IPS-20b (cell line): ENCODE measurements around the gene ULK3.

Source experiments
- H3K27ac ChIP-seq: one replicate; pipeline ENCODE4 v1.5.1; 2013; ENCODE audit warnings: low read length
- H3K27me3 ChIP-seq: 2 replicates; pipeline ENCODE4 v1.6.1; 2013; ENCODE audit warnings: mild to moderate bottlenecking, low read length, inconsistent platforms; ENCODE audit not compliant: insufficient read depth
- H3K36me3 ChIP-seq: 2 replicates; pipeline ENCODE4 v1.6.1; 2013; ENCODE audit warnings: low read depth, mild to moderate bottlenecking, inconsistent platforms, low read length, moderate library complexity; ENCODE audit not compliant: insufficient read depth
- H3K4me1 ChIP-seq: 2 replicates; pipeline ENCODE4 v1.6.1; 2013; ENCODE audit warnings: mild to moderate bottlenecking, control low read depth, inconsistent platforms, low read length, moderate library complexity; ENCODE audit not compliant: insufficient read depth
- H3K4me3 ChIP-seq: 2 replicates; pipeline ENCODE4 v1.5.1; 2013; ENCODE audit warnings: mild to moderate bottlenecking, low read length, inconsistent platforms
- H3K9ac ChIP-seq: 2 replicates; pipeline ENCODE4 v1.6.1; 2013; ENCODE audit warnings: low read depth, mild to moderate bottlenecking, inconsistent platforms, low read length, moderate library complexity
- H3K9me3 ChIP-seq: 2 replicates; pipeline ENCODE4 v1.6.1; 2013; ENCODE audit warnings: mild to moderate bottlenecking, low read depth, low read length, inconsistent platforms; ENCODE audit not compliant: insufficient read depth

ULK3 gene

GRCh38 chr15:74847432-74847831 is 4.5 kb upstream of the ULK3 start:
- Histone ChIP-seq H3K4me3 (no peak overlapping the region), H3K9ac (no peak overlapping the region), H3K36me3 (peaks cover 45% of the 10 kb centered on the region), H3K27ac (no peak overlapping the region), H3K27me3 (no peaks in the 10 kb centered on the region), H3K4me1 (no peaks in the 10 kb centered on the region; the same call in 1 of the 2 replicates), H3K9me3 (no peaks in the 10 kb centered on the region)

- Histone ChIP-seq H3K9ac (no peak overlapping the region), H3K36me3 (peaks cover 34% of the 10 kb centered on the region), H3K27me3 (no peaks in the 10 kb centered on the region), H3K9me3 (no peaks in the 10 kb centered on the region), H3K4me1 (peaks cover 3% of the 10 kb centered on the region; the same call in 1 of the 2 replicates), H3K27ac (no peak overlapping the region), H3K4me3 (no peak overlapping the region)
These were observed 2.6 kb upstream of the ULK3 start for GRCh38 chr15:74845581-74845980.

GRCh38 chr15:74845208-74845568 is 2.2 kb upstream of the ULK3 start:
- Histone ChIP-seq H3K4me1 (peaks cover 3% of the 10 kb centered on the region; the same call in 1 of the 2 replicates), H3K36me3 (peaks cover 31% of the 10 kb centered on the region), H3K9me3 (no peaks in the 10 kb centered on the region), H3K4me3 (no peak overlapping the region), H3K27ac (no peak overlapping the region), H3K27me3 (no peaks in the 10 kb centered on the region), H3K9ac (no peak overlapping the region)

DNA sequence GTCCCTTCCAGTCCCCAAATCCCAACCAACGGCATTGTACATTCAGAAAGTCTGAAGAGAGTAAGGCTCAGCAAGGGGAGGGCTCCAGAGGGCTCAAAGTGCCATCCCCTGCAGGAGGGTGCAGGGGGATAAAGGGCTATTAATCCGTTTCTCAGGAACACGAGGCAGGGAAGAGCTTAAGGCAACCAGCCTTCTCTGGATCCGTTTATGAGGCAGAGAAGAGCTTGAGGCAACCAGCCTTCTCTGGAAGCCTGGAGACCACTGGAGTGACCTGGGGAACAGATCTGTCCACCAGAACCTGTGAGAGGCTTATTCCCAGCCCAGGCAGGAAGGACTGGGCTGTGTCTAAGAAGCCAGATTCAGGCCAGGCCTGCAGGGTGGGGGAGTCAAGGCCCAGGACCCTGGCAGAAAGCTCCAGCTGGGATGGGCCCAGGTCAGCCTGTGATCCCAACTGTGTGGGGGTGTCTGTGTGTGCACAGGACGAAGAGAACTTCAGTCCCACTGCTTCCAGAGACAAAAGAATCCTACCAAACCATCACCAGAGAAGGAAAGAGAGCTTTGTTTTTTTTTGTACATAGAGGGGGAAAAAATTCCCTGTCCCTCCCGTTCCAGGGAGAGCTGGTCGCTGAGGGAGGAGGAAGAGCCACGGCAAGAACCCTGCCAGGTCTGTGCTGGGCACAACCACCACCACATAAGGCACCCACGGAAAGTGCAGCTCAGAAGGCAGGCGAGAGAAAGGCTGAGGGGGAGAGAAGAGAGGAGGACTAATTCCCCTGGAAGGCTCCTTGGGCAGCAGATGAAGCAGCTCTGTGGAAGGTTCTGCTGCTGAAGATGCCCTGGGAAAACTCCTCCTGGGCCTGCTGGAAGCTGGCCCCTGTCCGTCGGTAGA is 1.6 kb upstream of the ULK3 start:
- Histone ChIP-seq H3K4me3 (no peak overlapping the region), H3K27me3 (no peaks in the 10 kb centered on the region), H3K36me3 (peaks cover 26% of the 10 kb centered on the region; the same call in 1 of the 2 replicates), H3K9me3 (no peaks in the 10 kb centered on the region), H3K4me1 (peaks cover 3% of the 10 kb centered on the region; the same call in 1 of the 2 replicates), H3K27ac (no peak overlapping the region), H3K9ac (no peak overlapping the region)

GRCh38 chr15:74843891-74844299 is 939 bp upstream of the ULK3 start:
- no peaks in the 10 kb centered on the region for H3K9me3 ChIP-seq
- no peaks in the 10 kb centered on the region for H3K27me3 ChIP-seq
- peak overlapping the region; percentile 83; the same call in 1 of the 2 replicates for H3K4me3 ChIP-seq
- peaks cover 26% of the 10 kb centered on the region; the same call in 1 of the 2 replicates for H3K36me3 ChIP-seq
- peak overlapping the region; percentile 49 for H3K27ac ChIP-seq
- peak overlapping the region; percentile 94 for H3K9ac ChIP-seq
- peaks cover 3% of the 10 kb centered on the region; the same call in 1 of the 2 replicates for H3K4me1 ChIP-seq

- no peaks in the 10 kb centered on the region for H3K27me3 ChIP-seq
- peaks cover 24% of the 10 kb centered on the region; the same call in 1 of the 2 replicates for H3K36me3 ChIP-seq
- peak overlapping the region; percentile 49 for H3K27ac ChIP-seq
- peak overlapping the region; percentile 94 for H3K9ac ChIP-seq
- H3K9me3 ChIP-seq = no peaks in the 10 kb centered on the region
- H3K4me1 ChIP-seq = peaks cover 3% of the 10 kb centered on the region; the same call in 1 of the 2 replicates
- peak overlapping the region; percentile 83 for H3K4me3 ChIP-seq
These were observed 481 bp upstream of the ULK3 start for GRCh38 chr15:74843445-74843828.

DNA sequence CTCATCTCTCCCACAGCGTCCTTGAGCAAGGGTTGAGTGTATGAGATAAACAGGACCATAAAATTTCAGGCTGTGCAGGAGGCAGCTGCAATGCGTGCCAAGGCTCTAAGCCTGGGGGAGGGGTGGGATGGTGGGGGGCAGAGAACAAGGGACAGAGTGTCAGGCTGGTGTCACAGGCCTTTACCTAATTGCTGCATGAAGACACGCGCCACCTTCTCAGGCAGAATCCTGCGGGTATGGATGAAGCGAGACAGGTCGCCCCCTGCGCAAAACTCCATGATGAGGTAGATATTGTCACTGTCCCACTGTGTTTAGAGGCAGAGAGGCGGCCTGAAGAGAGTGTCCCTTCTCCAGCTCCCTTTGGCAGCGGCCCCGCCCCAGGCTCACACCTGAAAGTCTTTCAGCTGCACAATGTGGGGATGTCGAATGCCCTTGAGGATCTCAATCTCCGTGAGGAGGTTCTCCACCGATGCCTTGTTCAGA is 1.0 kb downstream of the ULK3 start:
- H3K27ac ChIP-seq = no peak overlapping the region
- H3K27me3 ChIP-seq = no peaks in the 10 kb centered on the region
- peak overlapping the region; percentile 83 for H3K4me3 ChIP-seq
- no peaks in the 10 kb centered on the region for H3K9me3 ChIP-seq
- H3K4me1 ChIP-seq = peaks cover 3% of the 10 kb centered on the region; the same call in 1 of the 2 replicates
- peak overlapping the region; percentile 94; the same call in 1 of the 2 replicates for H3K9ac ChIP-seq
- peaks cover 10% of the 10 kb centered on the region; the same call in 1 of the 2 replicates for H3K36me3 ChIP-seq

DNA sequence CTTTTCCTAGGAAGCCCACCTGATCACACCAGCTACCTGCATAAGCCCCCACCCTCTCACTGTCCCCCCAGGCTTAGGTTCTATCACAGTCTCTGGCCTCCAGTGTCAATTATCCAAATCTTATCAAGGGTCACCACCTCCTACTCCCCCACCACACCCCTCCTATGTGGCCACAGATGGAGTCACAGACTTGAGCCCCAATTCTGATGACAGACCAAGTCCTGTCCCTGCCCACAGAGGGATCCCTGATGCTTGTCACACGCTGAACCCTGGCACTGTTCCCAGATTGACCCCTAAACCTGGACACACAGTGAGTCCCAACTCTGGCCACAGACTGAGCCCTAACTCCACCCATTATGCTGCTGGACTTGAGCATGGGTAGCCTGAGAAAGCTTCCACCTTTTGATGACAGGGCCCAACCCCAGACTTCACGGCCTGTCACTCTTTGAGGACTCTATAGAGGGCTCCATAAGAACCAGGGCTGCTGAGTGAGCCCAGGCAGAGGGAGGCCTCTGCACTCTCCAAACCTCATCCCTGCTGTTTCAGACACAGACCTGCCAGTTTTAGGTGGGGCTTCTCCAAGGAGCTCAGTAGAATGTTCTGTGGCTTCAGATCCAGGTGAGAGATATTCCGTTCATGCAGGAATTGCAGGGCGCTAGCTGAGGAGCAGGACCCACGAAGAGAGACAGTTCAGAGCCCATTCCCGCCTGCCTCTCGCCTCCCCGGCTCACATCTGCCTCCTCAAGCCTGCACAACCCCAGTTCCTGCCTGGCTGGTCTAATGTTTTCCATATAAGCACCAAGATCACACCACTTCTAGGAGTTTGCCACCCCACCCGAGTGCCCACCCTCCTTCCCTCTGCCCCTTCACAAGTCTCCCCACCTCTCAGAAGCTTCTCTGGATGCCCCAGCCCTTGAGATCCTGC is 1.8 kb downstream of the ULK3 start:
- Histone ChIP-seq H3K36me3 (peaks cover 10% of the 10 kb centered on the region; the same call in 1 of the 2 replicates), H3K9ac (no peak overlapping the region; the same call in 1 of the 2 replicates), H3K27ac (no peak overlapping the region), H3K4me1 (peaks cover 3% of the 10 kb centered on the region; the same call in 1 of the 2 replicates), H3K4me3 (no peak overlapping the region), H3K9me3 (no peaks in the 10 kb centered on the region), H3K27me3 (no peaks in the 10 kb centered on the region)

DNA sequence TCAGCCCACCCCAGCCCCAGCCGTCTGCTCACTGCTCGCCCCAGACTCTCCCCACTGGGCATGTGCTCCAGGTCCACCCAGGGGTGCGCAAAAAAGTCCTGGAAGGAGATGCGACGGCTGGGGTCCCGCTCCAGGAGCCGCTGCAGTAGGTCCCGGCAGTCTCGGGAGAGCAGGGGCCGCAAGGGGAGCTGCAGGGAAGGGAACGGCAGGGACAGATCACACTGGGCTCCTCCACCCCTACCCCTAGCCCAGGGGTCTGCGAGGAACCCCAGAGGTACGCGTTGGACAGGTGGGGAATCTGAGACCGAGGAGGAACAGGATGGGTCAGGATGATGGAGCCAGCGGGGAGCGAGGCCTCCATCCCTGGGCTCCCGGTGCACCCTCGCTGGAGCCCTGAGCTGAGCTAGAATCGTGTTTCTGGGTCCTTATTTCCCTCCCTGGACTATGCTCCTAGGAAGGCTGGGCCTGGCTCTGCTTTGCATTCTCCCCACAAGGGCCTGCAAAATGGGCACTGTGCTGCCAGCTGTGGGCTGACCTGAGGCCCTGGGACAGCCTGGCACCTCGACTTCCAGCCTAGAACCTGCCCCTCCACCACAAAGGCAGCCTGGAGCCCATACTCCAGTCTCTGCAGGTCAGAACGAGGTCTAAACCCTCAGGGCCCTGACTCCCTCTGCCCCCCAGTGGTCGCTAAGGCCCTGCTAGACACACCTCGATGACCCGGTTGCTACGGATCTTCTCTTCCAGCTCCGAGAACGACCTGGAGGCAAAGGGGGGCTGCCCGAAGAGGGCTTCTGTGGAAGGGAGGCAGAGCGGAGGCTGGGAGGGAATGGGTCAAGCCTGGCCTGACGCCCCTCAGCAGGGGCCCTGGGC is 3.2 kb downstream of the ULK3 start:
- peaks cover 7% of the 10 kb centered on the region; the same call in 1 of the 2 replicates for H3K36me3 ChIP-seq
- H3K4me1 ChIP-seq = peaks cover 3% of the 10 kb centered on the region; the same call in 1 of the 2 replicates
- no peak overlapping the region for H3K4me3 ChIP-seq
- no peaks in the 10 kb centered on the region for H3K9me3 ChIP-seq
- no peak overlapping the region for H3K9ac ChIP-seq
- no peaks in the 10 kb centered on the region for H3K27me3 ChIP-seq
- H3K27ac ChIP-seq = no peak overlapping the region

- Histone ChIP-seq H3K36me3 (peaks cover 7% of the 10 kb centered on the region; the same call in 1 of the 2 replicates), H3K27ac (no peak overlapping the region), H3K9ac (no peak overlapping the region), H3K27me3 (no peaks in the 10 kb centered on the region), H3K4me1 (peaks cover 3% of the 10 kb centered on the region; the same call in 1 of the 2 replicates), H3K4me3 (no peak overlapping the region), H3K9me3 (no peaks in the 10 kb centered on the region)
These were observed 4.0 kb downstream of the ULK3 start for GRCh38 chr15:74838746-74839525.
